DOHH2 (cell line): ENCODE results near the gene OR52R1.
"Not testable (repeated sequence)": the region's sequence is repeated elsewhere in the genome, so short reads cannot be mapped to it uniquely, and the experiment has no call there.

ENCODE experiments used
- H3F3A ChIP-seq: fragments of 200-600 bp; sonication (generic), shearing (Covaris generic); 2 replicates; pipeline ENCODE4 v1.6.0; 2016; ENCODE audit warnings: antibody characterized with exemption, mild to moderate bottlenecking; ENCODE audit not compliant: control insufficient read depth, insufficient read depth
- H3K27ac ChIP-seq: fragments of 200-600 bp; sonication (generic); 2 replicates; pipeline ENCODE4 v1.5.1; 2014; ENCODE audit warnings: low read depth, mild to moderate bottlenecking, low read length, moderate library complexity
- H3K27me3 ChIP-seq: fragments of 200-600 bp; sonication (generic); 2 replicates; pipeline ENCODE4 v1.6.1; 2014; ENCODE audit warnings: mild to moderate bottlenecking, low read length, mixed read lengths; ENCODE audit not compliant: control insufficient read depth
- H3K36me3 ChIP-seq: fragments of 200-600 bp; sonication (generic); 2 replicates; pipeline ENCODE4 v1.6.1; 2014; ENCODE audit warnings: mild to moderate bottlenecking, low read length, moderate library complexity, mixed read lengths; ENCODE audit not compliant: control insufficient read depth
- H3K4me1 ChIP-seq: fragments of 200-600 bp; sonication (generic); 2 replicates; pipeline ENCODE4 v1.6.1; 2014; ENCODE audit warnings: mild to moderate bottlenecking, low read length, mixed read lengths; ENCODE audit not compliant: control insufficient read depth
- H3K4me2 ChIP-seq: fragments of 200-600 bp; sonication (generic); 2 replicates; pipeline ENCODE4 v1.6.0; 2014; ENCODE audit warnings: mild to moderate bottlenecking, low read length, moderate library complexity
- H3K4me3 ChIP-seq: fragments of 200-600 bp; sonication (generic); 2 replicates; pipeline ENCODE4 v1.5.1; 2014; ENCODE audit warnings: mild to moderate bottlenecking, low read length, mixed read lengths
- H3K79me2 ChIP-seq: fragments of 200-600 bp; sonication (generic); 2 replicates; pipeline ENCODE4 v1.6.1; 2014; ENCODE audit warnings: mild to moderate bottlenecking, low read length, mixed read lengths; ENCODE audit not compliant: control insufficient read depth
- H3K9me2 ChIP-seq: fragments of 200-600 bp; sonication (generic); replicated peaks from 2 replicates; pipeline ENCODE4 v1.6.1; 2014; ENCODE audit warnings: mild to moderate bottlenecking, low read length, mixed read lengths; ENCODE audit not compliant: control insufficient read depth
- H3K9me3 ChIP-seq: fragments of 200-600 bp; sonication (generic); 2 replicates; pipeline ENCODE4 v1.6.1; 2014; ENCODE audit warnings: antibody characterized with exemption, low read length, mixed read lengths; ENCODE audit not compliant: control insufficient read depth, insufficient read depth
- H4K20me1 ChIP-seq: fragments of 200-600 bp; sonication (generic); 2 replicates; pipeline ENCODE4 v1.6.0; 2014; ENCODE audit warnings: low read depth, mild to moderate bottlenecking, antibody characterized with exemption, low read length, moderate library complexity; ENCODE audit not compliant: control insufficient read depth, insufficient read depth
- EZH2phosphoT487 ChIP-seq: fragments of 200-600 bp; sonication (generic); IDR thresholded peaks from 2 replicates; pipeline ENCODE4 v1.6.1; 2017; ENCODE audit warnings: borderline replicate concordance, mild to moderate bottlenecking, antibody characterized with exemption, low read length, moderate library complexity, mixed read lengths
- TF ChIP-seq, protein P1 (sequence below): fragments of 200-600 bp; sonication (generic); IDR thresholded peaks from one replicate; pipeline ENCODE4 v1.5.1; 2014; ENCODE audit warnings: antibody characterized with exemption, mild to moderate bottlenecking, low read depth, low read length; ENCODE audit not compliant: poor library complexity, severe bottlenecking

OR52R1 gene

DNA sequence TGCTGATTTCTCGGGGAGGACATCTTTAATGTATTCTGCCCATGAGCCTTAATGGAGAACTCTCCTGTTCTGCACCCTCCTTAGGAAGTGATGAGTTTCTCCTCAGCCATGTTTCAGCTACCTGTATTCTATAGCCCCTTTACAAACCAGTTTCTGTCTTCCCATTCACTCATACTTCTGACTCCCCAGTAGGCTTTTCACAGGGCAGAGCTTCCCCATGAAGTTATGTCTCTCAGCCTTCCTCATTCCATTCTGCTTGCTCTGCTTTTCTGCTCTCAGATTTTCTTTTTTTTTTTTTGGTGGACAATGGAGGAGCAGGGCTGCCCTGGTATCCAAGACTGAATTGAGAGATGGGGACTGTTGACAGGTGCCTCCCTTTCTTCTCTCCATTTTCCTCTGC lies 4.3 kb upstream of the OR52R1 start:
- Histone ChIP-seq H3K4me1 (no peaks in the 10 kb centered on the region), H4K20me1 (no peaks in the 10 kb centered on the region), H3K9me3 (no peaks in the 10 kb centered on the region), H3K4me2 (no peak overlapping the region), H3K27me3 (no peaks in the 10 kb centered on the region), H3K9me2 (no peaks in the 10 kb centered on the region), H3K4me3 (no peak overlapping the region), H3K27ac (no peak overlapping the region), H3K79me2 (no peaks in the 10 kb centered on the region), H3F3A (no peaks in the 10 kb centered on the region), H3K36me3 (no peaks in the 10 kb centered on the region)
- no peak for TF ChIP-seq EZH2phosphoT487
- TF ChIP-seq, protein P1, sequence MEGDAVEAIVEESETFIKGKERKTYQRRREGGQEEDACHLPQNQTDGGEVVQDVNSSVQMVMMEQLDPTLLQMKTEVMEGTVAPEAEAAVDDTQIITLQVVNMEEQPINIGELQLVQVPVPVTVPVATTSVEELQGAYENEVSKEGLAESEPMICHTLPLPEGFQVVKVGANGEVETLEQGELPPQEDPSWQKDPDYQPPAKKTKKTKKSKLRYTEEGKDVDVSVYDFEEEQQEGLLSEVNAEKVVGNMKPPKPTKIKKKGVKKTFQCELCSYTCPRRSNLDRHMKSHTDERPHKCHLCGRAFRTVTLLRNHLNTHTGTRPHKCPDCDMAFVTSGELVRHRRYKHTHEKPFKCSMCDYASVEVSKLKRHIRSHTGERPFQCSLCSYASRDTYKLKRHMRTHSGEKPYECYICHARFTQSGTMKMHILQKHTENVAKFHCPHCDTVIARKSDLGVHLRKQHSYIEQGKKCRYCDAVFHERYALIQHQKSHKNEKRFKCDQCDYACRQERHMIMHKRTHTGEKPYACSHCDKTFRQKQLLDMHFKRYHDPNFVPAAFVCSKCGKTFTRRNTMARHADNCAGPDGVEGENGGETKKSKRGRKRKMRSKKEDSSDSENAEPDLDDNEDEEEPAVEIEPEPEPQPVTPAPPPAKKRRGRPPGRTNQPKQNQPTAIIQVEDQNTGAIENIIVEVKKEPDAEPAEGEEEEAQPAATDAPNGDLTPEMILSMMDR, result no peak

GRCh38 chr11:4801316-4801715 lies 2.9 kb downstream of the OR52R1 start:
- H3K4me3 ChIP-seq, H3K27me3 ChIP-seq, H3K9me3 ChIP-seq, H3K27ac ChIP-seq, H3K36me3 ChIP-seq, H3K4me1 ChIP-seq, H3F3A ChIP-seq, H3K9me2 ChIP-seq, H4K20me1 ChIP-seq, H3K4me2 ChIP-seq, H3K79me2 ChIP-seq: not testable (repeated sequence)

- Histone ChIP-seq H3K27me3 (no peaks in the 10 kb centered on the region), H3F3A (no peaks in the 10 kb centered on the region), H3K4me3 (no peak overlapping the region), H3K9me2 (no peaks in the 10 kb centered on the region), H3K4me2 (no peak overlapping the region), H4K20me1 (no peaks in the 10 kb centered on the region), H3K9me3 (no peaks in the 10 kb centered on the region), H3K36me3 (no peaks in the 10 kb centered on the region), H3K79me2 (no peaks in the 10 kb centered on the region), H3K27ac (no peak overlapping the region), H3K4me1 (no peaks in the 10 kb centered on the region)
- TF ChIP-seq, protein P1, result no peak
- no peak for TF ChIP-seq EZH2phosphoT487
Measured at GRCh38 chr11:4798427-4799183, 5.6 kb downstream of the OR52R1 start.

GRCh38 chr11:4797206-4797605 lies 7.0 kb downstream of the OR52R1 start:
- TF ChIP-seq EZH2phosphoT487, result no peak
- TF ChIP-seq, protein P1, result no peak
- H3K9me2 ChIP-seq, result no peaks in the 10 kb centered on the region; the same call in 1 of the 2 replicates
- H3K9me3 ChIP-seq, result no peaks in the 10 kb centered on the region
- H4K20me1 ChIP-seq, result no peaks in the 10 kb centered on the region
- no peaks in the 10 kb centered on the region for H3K79me2 ChIP-seq
- no peaks in the 10 kb centered on the region for H3K4me1 ChIP-seq
- no peaks in the 10 kb centered on the region for H3K36me3 ChIP-seq
- H3K27ac ChIP-seq, result no peak overlapping the region
- H3K4me3 ChIP-seq, result no peak overlapping the region
- H3K4me2 ChIP-seq, result no peak overlapping the region
- H3K27me3 ChIP-seq, result no peaks in the 10 kb centered on the region
- H3F3A ChIP-seq, result no peaks in the 10 kb centered on the region
